ENCODE data around the gene GPR141.

DNA sequence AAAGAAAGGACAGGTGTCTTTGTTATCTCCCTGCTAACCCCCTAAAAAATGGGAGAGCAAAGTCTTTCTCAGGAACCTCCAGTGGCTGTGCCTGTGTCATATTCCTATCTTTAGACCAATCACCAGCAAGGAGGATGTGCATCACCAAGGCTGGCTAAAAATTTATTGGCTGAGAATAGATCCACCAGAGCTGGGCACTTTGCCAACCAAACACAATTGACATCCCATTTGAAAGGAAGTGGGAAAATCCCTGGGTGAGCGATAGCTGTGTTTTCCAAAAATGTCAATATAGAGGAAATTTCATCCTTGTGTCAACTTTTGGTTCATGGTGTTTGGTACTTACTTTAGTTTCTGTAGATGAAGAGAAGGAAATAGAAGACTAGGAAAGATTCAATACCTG lies 13.1 kb upstream of the GPR141 start:
- TF ChIP-seq YY1 (IDR thresholded peaks at IDR 0.05; ENCODE audit: insufficient read depth, insufficient read length) = no peak
- no peak for TF ChIP-seq ZNF274 (IDR thresholded peaks at IDR 0.05; ENCODE audit: low read depth, low read length)
- TF ChIP-seq SUZ12 (IDR thresholded peaks at IDR 0.05; ENCODE audit: extremely low read depth, insufficient read depth, insufficient read length) = no peak

All from NT2/D1 (cell line).